IPS DF 19.7 (cell line): ENCODE results near the gene DHX32.

ENCODE experiments used
- DNase-seq: peaks from one replicate; pipeline ENCODE4 v3.0.0-alpha.2; 2013; ENCODE audit warnings: low read depth, low spot score

Gene DHX32

GRCh38 chr10:125802739-125803138, 78.4 kb downstream of the DHX32 start:
- DNase-seq: no peak

DNA sequence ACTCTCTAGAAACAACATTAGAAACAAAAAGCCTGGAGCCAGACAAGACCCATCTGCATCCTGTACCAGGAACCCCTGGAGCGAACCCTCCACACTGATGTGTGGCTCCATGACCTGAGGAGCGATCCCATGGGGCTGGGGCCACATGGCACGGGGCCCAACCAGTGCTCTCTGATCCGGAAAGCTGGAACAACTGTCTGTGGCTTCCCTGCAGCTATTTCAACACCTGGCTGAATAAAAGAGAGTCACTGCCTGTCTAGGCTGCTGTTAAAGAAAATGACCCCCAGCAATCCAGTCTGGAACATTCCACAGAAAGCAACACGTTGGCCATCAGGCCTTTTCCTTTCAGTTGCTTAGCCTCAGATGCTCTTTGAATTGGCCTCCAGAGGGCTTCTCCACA, 79.0 kb downstream of the DHX32 start:
- no peak for DNase-seq

- no peak for DNase-seq
Measured at GRCh38 chr10:125801574-125801973, 79.5 kb downstream of the DHX32 start.

- DNase-seq: no peak
Measured at GRCh38 chr10:125799451-125800182, 81.5 kb downstream of the DHX32 start.

DNA sequence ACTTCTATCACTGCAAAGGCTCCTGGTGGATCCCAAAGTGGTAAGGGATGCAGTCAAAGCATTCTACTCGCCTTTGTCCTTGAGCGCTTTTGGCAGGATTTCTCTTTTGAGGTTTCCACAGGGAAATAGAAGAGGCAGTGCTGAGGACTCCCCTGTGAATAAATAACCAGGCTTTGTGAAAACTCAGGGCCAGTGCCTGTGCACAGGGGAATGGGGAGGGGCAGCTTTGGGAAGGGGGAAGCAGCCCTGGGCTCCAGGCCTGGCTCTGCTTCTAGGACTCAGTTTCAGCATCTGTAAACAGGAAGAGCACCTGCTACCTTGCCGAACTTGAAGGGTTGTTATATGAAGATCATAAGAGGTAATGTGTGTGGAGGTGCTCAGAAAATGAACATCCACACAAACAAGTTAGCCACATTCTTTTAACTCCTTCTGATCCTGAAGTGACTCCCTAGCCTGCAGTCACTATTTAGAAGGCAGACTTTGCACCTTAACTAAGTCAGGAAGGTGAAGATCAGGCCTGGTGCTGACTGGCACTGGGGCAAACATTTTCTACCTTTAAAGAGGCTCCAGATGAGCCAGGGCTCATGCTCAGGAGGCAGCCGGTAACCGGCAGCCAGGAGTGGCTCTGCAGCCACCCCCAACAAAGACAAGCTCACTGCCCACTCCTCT, 83.0 kb downstream of the DHX32 start:
- DNase-seq: no peak

DNA sequence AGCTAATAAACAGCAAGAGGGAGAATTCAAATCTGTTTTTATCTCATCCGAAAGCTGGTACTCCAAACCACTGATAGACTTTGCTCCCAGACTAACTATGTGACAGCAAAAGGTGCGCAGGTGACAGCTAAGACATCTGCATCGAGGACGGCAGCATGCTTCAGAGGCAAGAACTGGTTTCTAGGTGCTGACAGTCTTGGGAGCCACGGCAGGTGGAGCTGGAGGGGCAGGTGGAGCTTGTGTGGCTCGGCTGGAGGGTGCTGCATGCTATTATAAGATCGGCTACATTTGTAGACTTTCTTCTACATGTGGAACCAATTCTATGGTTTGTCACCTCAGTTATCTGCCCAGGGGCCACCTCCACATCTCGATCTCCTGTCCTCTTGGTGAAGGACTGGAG, 83.7 kb downstream of the DHX32 start:
- no peak for DNase-seq

DNA sequence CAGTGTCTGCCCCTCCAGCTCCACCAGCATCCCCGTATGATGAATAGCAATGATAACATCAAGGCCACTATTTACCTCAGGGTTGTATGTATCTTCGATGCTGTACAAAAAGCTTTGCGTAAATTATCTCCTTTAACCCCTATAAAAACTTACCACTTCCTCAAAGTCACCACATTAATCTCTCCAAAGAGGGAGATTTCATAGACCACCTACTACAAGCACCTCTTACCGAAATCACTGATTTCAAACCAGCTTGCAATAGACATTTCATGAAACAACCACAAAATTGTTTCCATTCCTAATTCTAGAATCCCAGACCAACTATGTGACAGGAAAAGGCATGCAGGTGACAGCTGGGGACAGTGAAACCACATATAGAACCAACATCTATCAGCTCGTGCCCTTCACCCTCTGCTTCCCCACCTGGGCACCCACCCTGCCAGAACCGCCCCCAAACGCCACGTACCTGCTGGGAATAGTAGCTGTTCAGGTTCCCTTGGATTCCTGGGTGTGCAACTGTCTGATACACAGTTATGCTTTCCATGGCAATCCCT, 85.4 kb downstream of the DHX32 start:
- no peak for DNase-seq

GRCh38 chr10:125795128-125795527, 86.0 kb downstream of the DHX32 start:
- DNase-seq: no peak

- no peak for DNase-seq
Measured at GRCh38 chr10:125792342-125793300, 88.5 kb downstream of the DHX32 start.

DNA sequence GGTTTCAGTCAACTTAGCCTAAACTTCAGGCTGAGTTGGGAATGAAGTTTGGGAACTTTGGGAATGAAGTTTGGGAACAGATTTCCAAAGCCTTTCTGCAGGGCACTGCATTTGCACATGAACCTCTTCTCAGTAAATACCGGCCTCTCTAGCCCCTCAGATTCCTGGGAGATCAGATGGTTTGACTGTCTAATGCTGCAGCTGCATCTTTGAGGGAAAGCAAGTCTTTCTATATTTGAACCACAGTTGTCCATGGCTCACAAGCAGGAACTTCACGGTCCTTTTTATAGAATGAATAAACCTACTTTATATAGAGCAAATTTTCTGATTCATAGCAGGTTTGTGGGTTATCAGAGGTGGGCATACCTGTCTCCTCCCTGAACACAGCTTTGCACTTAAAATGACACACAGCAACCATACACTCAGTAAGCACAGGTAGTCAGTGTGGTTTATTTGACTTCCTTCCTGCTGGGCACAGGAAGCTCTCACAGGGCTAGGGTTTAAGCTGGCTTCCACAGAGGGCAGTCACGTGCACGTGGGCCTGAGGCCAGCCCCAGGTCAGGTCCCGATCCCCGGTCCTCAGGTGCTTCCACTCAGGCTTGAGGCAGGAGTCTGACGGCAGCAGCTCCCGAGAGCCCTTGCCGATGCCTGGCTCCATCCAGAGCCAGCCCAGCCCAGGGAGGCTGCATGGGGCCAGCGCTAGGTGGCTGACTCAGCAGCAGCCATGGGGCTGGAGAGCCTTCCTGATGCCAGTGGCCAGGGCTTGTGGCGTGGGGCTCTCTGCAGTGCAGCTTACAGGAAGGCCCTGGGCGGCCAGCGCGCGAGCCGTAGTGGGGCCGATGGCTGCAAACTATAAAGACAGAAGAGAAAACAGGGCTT, 92.7 kb downstream of the DHX32 start:
- DNase-seq: no peak
